GM18511 (cell line): ENCODE results near the gene COX8A.
"Not testable (repeated sequence)": the region's sequence is repeated elsewhere in the genome, so short reads cannot be mapped to it uniquely, and the experiment has no call there.

Source experiments
- ATAC-seq: cut with Tn5 transposase; IDR thresholded peaks from one replicate; pipeline ENCODE4 v1.9.1; 2021; ENCODE audit warnings: mild to moderate bottlenecking, moderate library complexity; ENCODE audit not compliant: unreplicated experiment

COX8A gene

GRCh38 chr11:63966444-63966843 lies 8.0 kb upstream of the COX8A start:
- no peak for ATAC-seq

GRCh38 chr11:63969461-63969860 lies 5.0 kb upstream of the COX8A start:
- ATAC-seq: no peak

GRCh38 chr11:63970902-63971301 lies 3.5 kb upstream of the COX8A start:
- no peak for ATAC-seq

GRCh38 chr11:63973912-63974258 lies 535 bp upstream of the COX8A start:
- not testable (repeated sequence) for ATAC-seq

- ATAC-seq: no peak
These were observed 4.3 kb downstream of the COX8A start for GRCh38 chr11:63978551-63979239.

- ATAC-seq: no peak
These were observed 5.0 kb downstream of the COX8A start for GRCh38 chr11:63979426-63979825.

GRCh38 chr11:63985812-63986155 lies 11.4 kb downstream of the COX8A start:
- peak; percentile 50 for ATAC-seq

- ATAC-seq: peak; percentile 93
These were observed 11.9 kb downstream of the COX8A start, which contains the start of gene OTUB1 for GRCh38 chr11:63986156-63986931. Gene OTUB1, plus strand, starts transcription at chr11:63986438. Its CDS starts 19 bp downstream, at chr11:63986457.

GRCh38 chr11:63986932-63987513 lies 12.6 kb downstream of the COX8A start:
- ATAC-seq: no peak

- no peak for ATAC-seq
These were observed 17.1 kb downstream of the COX8A start for GRCh38 chr11:63991558-63991957.

GRCh38 chr11:63993100-63993499 lies 18.7 kb downstream of the COX8A start:
- ATAC-seq: no peak

GRCh38 chr11:63993993-63994392 lies 19.6 kb downstream of the COX8A start:
- no peak for ATAC-seq

- no peak for ATAC-seq
These were observed 22.1 kb downstream of the COX8A start for GRCh38 chr11:63996512-63996911.

GRCh38 chr11:63997104-63997700 lies 22.8 kb downstream of the COX8A start:
- no peak for ATAC-seq

GRCh38 chr11:63997801-63998337 lies 23.4 kb downstream of the COX8A start:
- ATAC-seq: no peak

- no peak for ATAC-seq
These were observed 24.3 kb downstream of the COX8A start for GRCh38 chr11:63998558-63999348.

- ATAC-seq: no peak
These were observed 25.1 kb downstream of the COX8A start for GRCh38 chr11:63999349-64000025.

GRCh38 chr11:64000026-64000739 lies 25.8 kb downstream of the COX8A start:
- ATAC-seq: peak; percentile 58

- ATAC-seq: no peak
These were observed 26.5 kb downstream of the COX8A start for GRCh38 chr11:64000740-64001483.
